Measurements from ENCODE around the gene ZNF324.

GRCh38 chr19:58456111-58456510 lies 10.8 kb upstream of the ZNF324 start:
- no peak for TF ChIP-seq CTCF (IDR thresholded peaks at IDR 0.05; ENCODE audit: insufficient read depth, low read depth, low read length)
- TF ChIP-seq EZH2 (IDR thresholded peaks at IDR 0.05; ENCODE audit: insufficient read depth, low read length) = no peak
